HG03575 (cell line): Measurements from ENCODE around the gene WDR81.
"Not testable (repeated sequence)": the region's sequence is repeated elsewhere in the genome, so short reads cannot be mapped to it uniquely, and the experiment has no call there.

Experiments
- ATAC-seq: cut with Tn5 transposase; IDR thresholded peaks from one replicate; pipeline ENCODE4 v1.9.1; 2021; ENCODE audit not compliant: unreplicated experiment, insufficient number of reproducible peaks, low FRiP score; ENCODE audit errors: extremely low read depth

WDR81 gene

GRCh38 chr17:1769822-1770477 is 45.4 kb downstream of the WDR81 start:
- no peak for ATAC-seq

GRCh38 chr17:1773000-1773695 is 48.6 kb downstream of the WDR81 start:
- ATAC-seq: not testable (repeated sequence)

- ATAC-seq: no peak
Observed at GRCh38 chr17:1773696-1774181, 49.2 kb downstream of the WDR81 start.

- no peak for ATAC-seq
Observed at GRCh38 chr17:1774390-1775176, 50.1 kb downstream of the WDR81 start.

GRCh38 chr17:1776328-1776727 is 51.8 kb downstream of the WDR81 start:
- ATAC-seq: no peak

GRCh38 chr17:1776857-1777256 is 52.4 kb downstream of the WDR81 start:
- no peak for ATAC-seq

GRCh38 chr17:1779571-1780131 is 55.1 kb downstream of the WDR81 start:
- no peak for ATAC-seq

GRCh38 chr17:1782171-1782567 is 57.7 kb downstream of the WDR81 start:
- ATAC-seq: no peak

- no peak for ATAC-seq
Observed at GRCh38 chr17:1783271-1783670, 58.8 kb downstream of the WDR81 start.

GRCh38 chr17:1783834-1784611 is 59.5 kb downstream of the WDR81 start:
- ATAC-seq: no peak

GRCh38 chr17:1785930-1786329 is 61.4 kb downstream of the WDR81 start:
- no peak for ATAC-seq

GRCh38 chr17:1786708-1787107 is 62.2 kb downstream of the WDR81 start:
- ATAC-seq: no peak

- no peak for ATAC-seq
Observed at GRCh38 chr17:1787301-1787902, 62.9 kb downstream of the WDR81 start.
